ENCODE results near the gene MACF1. TPM values are rescaled to one million over a fixed set of nuclear protein-coding genes. Genes with fewer than 3 reads are reported as not detected.
A peak's percentile ranks its signal among the peaks of the same experiment; 100 is the strongest.

Gene MACF1
- total RNA-seq, 4 donors from 2014 or later: 78.7 to 139 (median 113) TPM

- in situ Hi-C loops (cut with MboI; ENCODE audit: low sequenced_read_pairs in 4 of 4) (no loop called here), intact Hi-C loops (cut with DNase I; ENCODE audit: low total_unique reads) (no loop called here)
- TF ChIP-seq CTCF (IDR thresholded peaks at IDR 0.05 in 4 of 5, conservative IDR thresholded peaks at IDR 0.05 in 1 of 5): no peak
- no peak for TF ChIP-seq POLR2A (IDR thresholded peaks at IDR 0.05)
- Histone ChIP-seq H3K4me3 (no peak overlapping the region), H3K9me3 (no peaks in the 10 kb centered on the region), H3K27me3 (no peaks in the 10 kb centered on the region), H3K4me1 (peaks cover 52 to 56% of the 10 kb centered on the region in 2 donors), H3K36me3 (peaks cover 0 to 23% of the 10 kb centered on the region in 2 donors), H3K27ac (no peak overlapping the region)
- ATAC-seq (no peak), DNase-seq (no peak)
Measured at GRCh38 chr1:39420493-39420892, 216.0 kb downstream of the MACF1 start.

- no peak overlapping the region for H3K4me3 ChIP-seq
- in situ Hi-C loops (cut with MboI; ENCODE audit: low sequenced_read_pairs in 4 of 4) (no loop called here), intact Hi-C loops (cut with DNase I; ENCODE audit: low total_unique reads) (no loop called here)
- H3K27me3 ChIP-seq: no peaks in the 10 kb centered on the region
- DNase-seq (no peak), ATAC-seq (no peak)
- no peak overlapping the region for H3K27ac ChIP-seq
- no peaks in the 10 kb centered on the region for H3K9me3 ChIP-seq
- peaks cover 0 to 23% of the 10 kb centered on the region in 2 donors for H3K36me3 ChIP-seq
- no peak for TF ChIP-seq POLR2A (IDR thresholded peaks at IDR 0.05)
- H3K4me1 ChIP-seq: peaks cover 57 to 68% of the 10 kb centered on the region in 2 donors
Measured at GRCh38 chr1:39422614-39423013, 218.1 kb downstream of the MACF1 start.

- H3K4me1 ChIP-seq: peaks cover 53 to 61% of the 10 kb centered on the region in 2 donors
- no peak for ATAC-seq
Measured at GRCh38 chr1:39425151-39425550, 220.7 kb downstream of the MACF1 start.

GRCh38 chr1:39425634-39426033 lies 221.1 kb downstream of the MACF1 start:
- H3K36me3 ChIP-seq: peaks cover 0 to 35% of the 10 kb centered on the region in 2 donors
- H3K4me1 ChIP-seq: peaks cover 55 to 60% of the 10 kb centered on the region in 2 donors
- no peaks in the 10 kb centered on the region for H3K9me3 ChIP-seq
- no peaks in the 10 kb centered on the region for H3K27me3 ChIP-seq
- H3K4me3 ChIP-seq: no peak overlapping the region
- peak overlapping the region; percentile 64 to 78 (median 72) for H3K27ac ChIP-seq
- ATAC-seq (no peak), DNase-seq (no peak)
- intact Hi-C loops (cut with DNase I; ENCODE audit: low total_unique reads) (no loop called here), in situ Hi-C loops (cut with MboI; ENCODE audit: low sequenced_read_pairs in 4 of 4) (no loop called here)
- TF ChIP-seq CTCF (IDR thresholded peaks at IDR 0.05 in 4 of 5, conservative IDR thresholded peaks at IDR 0.05 in 1 of 5): no peak

More at GRCh38 chr1:39425151-39425550, 220.7 kb downstream of the MACF1 start:
- intact Hi-C loops (cut with DNase I; ENCODE audit: low total_unique reads) (no loop called here), in situ Hi-C loops (cut with MboI; ENCODE audit: low sequenced_read_pairs in 4 of 4) (no loop called here)
- Histone ChIP-seq H3K4me3 (no peak overlapping the region), H3K27ac (peak overlapping the region; percentile 64 to 78 (median 72)), H3K27me3 (no peaks in the 10 kb centered on the region), H3K36me3 (peaks cover 0 to 35% of the 10 kb centered on the region in 2 donors), H3K9me3 (no peaks in the 10 kb centered on the region)
- TF ChIP-seq CTCF (IDR thresholded peaks at IDR 0.05 in 4 of 5, conservative IDR thresholded peaks at IDR 0.05 in 1 of 5) (no peak), POLR2A (IDR thresholded peaks at IDR 0.05) (no peak)
- DNase-seq: no peak

- in situ Hi-C loops (cut with MboI; ENCODE audit: low sequenced_read_pairs in 4 of 4): no loop called here
- Histone ChIP-seq H3K4me1 (peaks cover 62% of the 10 kb centered on the region in 2 donors), H3K27ac (peak overlapping the region; percentile 64 to 78 (median 72)), H3K4me3 (no peak overlapping the region), H3K9me3 (no peaks in the 10 kb centered on the region), H3K27me3 (no peaks in the 10 kb centered on the region), H3K36me3 (peaks cover 0 to 35% of the 10 kb centered on the region in 2 donors)
- no peak for ATAC-seq
- TF ChIP-seq CTCF (IDR thresholded peaks at IDR 0.05 in 4 of 5, conservative IDR thresholded peaks at IDR 0.05 in 1 of 5) (no peak), POLR2A (IDR thresholded peaks at IDR 0.05) (no peak)
- intact Hi-C loops (cut with DNase I; ENCODE audit: low total_unique reads): no loop called here
- no peak for DNase-seq
Measured at GRCh38 chr1:39426346-39426745, 221.9 kb downstream of the MACF1 start.

Data from gastrocnemius medialis (tissue), 4 donors.